H1 (cell line): ENCODE data around the gene ZNF423.
A peak's percentile ranks its signal among the peaks of the same experiment; 100 is the strongest.

Experiments used
- ATF3 ChIP-seq: IDR thresholded peaks from 2 replicates; pipeline ENCODE4 v1.6.1; 2011; ENCODE audit warnings: low read depth, mild to moderate bottlenecking, low read length; ENCODE audit not compliant: insufficient read depth
- CTCF ChIP-seq, 3 experiments: IDR thresholded peaks; 1 replicate in 2 of 3; 2 replicates in 1 of 3; pipeline versions ENCODE4 v1.5.1 to v1.6.1; 2011; ENCODE audit warnings: low read length in 3 of 3, mild to moderate bottlenecking in 3 of 3, inconsistent platforms in 2 of 3, low read depth in 1 of 3, moderate library complexity in 1 of 3; ENCODE audit not compliant: insufficient read depth in 1 of 3; ENCODE audit errors: control extremely low read depth in 1 of 3
- EP300 ChIP-seq, 2 experiments: IDR thresholded peaks; 1 replicate in 1 of 2; 2 replicates in 1 of 2; pipeline ENCODE4 v1.6.1; 2011 to 2012; ENCODE audit warnings: low read depth in 2 of 2, low read length in 2 of 2, mild to moderate bottlenecking in 2 of 2, borderline replicate concordance in 1 of 2, inconsistent platforms in 1 of 2, moderate library complexity in 1 of 2
- JUN ChIP-seq: IDR thresholded peaks from 2 replicates; pipeline ENCODE4 v1.6.1; 2011; ENCODE audit warnings: low read depth, mild to moderate bottlenecking, improper control_type of control experiment, low read length
- MAFK ChIP-seq: IDR thresholded peaks from 2 replicates; pipeline ENCODE4 v1.6.1; 2012; ENCODE audit warnings: low read depth, mild to moderate bottlenecking, improper control_type of control experiment, low read length
- MAX ChIP-seq: IDR thresholded peaks from 2 replicates; pipeline ENCODE4 v1.6.1; 2012; ENCODE audit warnings: inconsistent platforms
- POLR2A ChIP-seq, 2 experiments: IDR thresholded peaks; 1 replicate in 1 of 2; 2 replicates in 1 of 2; pipeline ENCODE4 v1.6.1; 2011; ENCODE audit warnings: low read depth in 2 of 2, low read length in 2 of 2, mild to moderate bottlenecking in 2 of 2; ENCODE audit errors: control extremely low read depth in 1 of 2
- SIX5 ChIP-seq: IDR thresholded peaks from 2 replicates; pipeline ENCODE4 v1.6.1; 2011; ENCODE audit warnings: mild to moderate bottlenecking, low read depth, low read length
- ZNF274 ChIP-seq: IDR thresholded peaks from 2 replicates; pipeline ENCODE4 v1.7.0; 2012; ENCODE audit warnings: low read length, borderline replicate concordance; ENCODE audit errors: extremely low read depth

- TF ChIP-seq JUN, result no peak
- TF ChIP-seq EP300 (IDR thresholded peaks at IDR 0.05; ENCODE audit: borderline replicate concordance in 1 of 2, low read depth in 2 of 2, low read length in 2 of 2), result no peak
- TF ChIP-seq CTCF (IDR thresholded peaks at IDR 0.05; ENCODE audit: control extremely low read depth in 1 of 3, insufficient read depth in 1 of 3, low read depth in 1 of 3, low read length in 3 of 3), result no peak
- TF ChIP-seq POLR2A (IDR thresholded peaks at IDR 0.05; ENCODE audit: control extremely low read depth in 1 of 2, low read depth in 2 of 2, low read length in 2 of 2), result 0 out of 3 replicates have a peak, but pooled peaks of 1 of the 2 experiments have one; percentile 21
- no peak for TF ChIP-seq SIX5
- TF ChIP-seq ATF3, result no peak
- TF ChIP-seq MAFK, result no peak
- TF ChIP-seq ZNF274, result no peak
- no peak for TF ChIP-seq MAX
Measured at GRCh38 chr16:49695782-49696413, 160.0 kb downstream of the ZNF423 start.
